DND-41 (cell line): ENCODE measurements around the gene DNAH7.

Experiments used
- ATAC-seq: fragments of 200-7000 bp; cut with Tn5 transposase; 3 replicates; pipeline ENCODE4 v1.9.1; 2021; ENCODE audit warnings: low read depth; ENCODE audit not compliant: insufficient read depth
- DNase-seq: peaks from one replicate; pipeline ENCODE4 v3.0.0-alpha.2; 2020
- H2AFZ ChIP-seq: 2 replicates; pipeline ENCODE4 v1.6.0; 2012; ENCODE audit warnings: low read depth, low read length
- H3K27ac ChIP-seq: 2 replicates; pipeline ENCODE4 v1.5.1; 2012; ENCODE audit warnings: low read length, inconsistent platforms
- H3K27me3 ChIP-seq: fragments of 200-600 bp; sonication (generic); 2 replicates; pipeline ENCODE4 v1.6.0; 2012; ENCODE audit warnings: low read length, mild to moderate bottlenecking, inconsistent platforms; ENCODE audit not compliant: insufficient read depth, poor library complexity
- H3K36me3 ChIP-seq: 2 replicates; pipeline ENCODE4 v1.5.1; 2012; ENCODE audit warnings: low read length, inconsistent platforms; ENCODE audit not compliant: insufficient read depth
- H3K4me1 ChIP-seq: 2 replicates; pipeline ENCODE4 v1.5.1; 2012; ENCODE audit warnings: mild to moderate bottlenecking, low read length; ENCODE audit not compliant: insufficient read depth
- H3K4me2 ChIP-seq: 2 replicates; pipeline ENCODE4 v1.6.0; 2012; ENCODE audit warnings: mild to moderate bottlenecking, moderate library complexity, low read length, inconsistent platforms; ENCODE audit not compliant: insufficient read depth
- H3K4me3 ChIP-seq, 2 experiments: fragments of 200-600 bp in 1 of 2; shearing (Covaris generic) in 1 of 2; 2 replicates each; pipeline ENCODE4 v1.5.1; 2012 to 2016; ENCODE audit warnings: inconsistent platforms in 2 of 2, low read length in 2 of 2, mild to moderate bottlenecking in 2 of 2, low read depth in 1 of 2, moderate library complexity in 1 of 2
- H3K79me2 ChIP-seq: 2 replicates; pipeline ENCODE4 v1.6.0; 2012; ENCODE audit warnings: low read length, inconsistent platforms; ENCODE audit not compliant: insufficient read depth
- H3K9ac ChIP-seq: 2 replicates; pipeline ENCODE4 v1.6.0; 2012; ENCODE audit warnings: low read depth, mild to moderate bottlenecking, inconsistent platforms, low read length, moderate library complexity
- H3K9me3 ChIP-seq: 2 replicates; pipeline ENCODE4 v1.5.1; 2012; ENCODE audit warnings: low read length, moderate library complexity, mild to moderate bottlenecking, inconsistent platforms; ENCODE audit not compliant: insufficient read depth, severe bottlenecking
- H4K20me1 ChIP-seq: 2 replicates; pipeline ENCODE4 v1.6.0; 2012; ENCODE audit warnings: low read length; ENCODE audit not compliant: insufficient read depth
- EZH2 ChIP-seq: IDR thresholded peaks from 3 replicates; pipeline ENCODE4 v1.6.1; 2012; ENCODE audit warnings: borderline replicate concordance, low read depth, mild to moderate bottlenecking, moderate library complexity, low read length, inconsistent platforms; ENCODE audit not compliant: severe bottlenecking
- TF ChIP-seq, protein P1 (sequence below): IDR thresholded peaks from 2 replicates; pipeline ENCODE4 v1.5.1; 2012; ENCODE audit warnings: borderline replicate concordance, low read length, moderate library complexity, mild to moderate bottlenecking; ENCODE audit not compliant: poor library complexity, severe bottlenecking; ENCODE audit errors: extremely low read depth

Gene DNAH7

DNA sequence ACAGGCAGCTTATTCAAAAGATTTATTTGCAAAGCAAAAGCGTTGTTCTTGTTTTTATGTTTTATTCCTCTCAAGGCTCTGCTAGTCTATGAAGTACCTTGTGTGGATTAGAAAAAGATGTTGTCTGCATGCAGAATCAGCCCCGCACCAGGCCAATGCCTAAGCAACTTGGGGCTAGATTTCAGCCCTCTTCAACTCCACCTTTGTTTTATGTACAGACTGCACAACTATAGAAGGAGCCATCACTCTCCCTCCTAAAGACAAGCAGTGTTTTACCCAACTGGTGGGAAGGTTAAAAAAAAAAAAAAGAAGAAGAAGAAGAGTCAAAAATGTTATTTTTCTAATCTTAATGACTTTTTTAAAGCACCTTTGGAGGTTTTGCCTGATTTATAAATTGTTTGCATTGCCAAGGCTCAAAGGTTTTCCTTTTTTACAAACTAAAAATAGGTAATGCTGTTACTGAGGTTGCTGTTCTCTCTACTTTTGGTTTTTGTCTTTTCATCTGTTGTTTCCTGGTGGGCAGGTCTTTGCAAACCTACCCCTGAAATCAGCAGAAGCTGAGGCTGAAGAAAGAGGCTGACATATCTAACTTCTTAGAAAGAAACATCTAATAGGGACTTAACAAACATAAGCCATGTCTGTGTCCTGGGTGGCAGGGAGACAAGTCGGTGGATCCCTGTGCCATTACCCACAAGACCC, 247.6 kb downstream of the DNAH7 start:
- Histone ChIP-seq H3K9ac (peak overlapping the region; percentile 21; the same call in 1 of the 2 replicates), H4K20me1 (no peaks in the 10 kb centered on the region), H3K9me3 (no peaks in the 10 kb centered on the region), H3K27me3 (no peaks in the 10 kb centered on the region), H3K4me2 (0 out of 2 replicates have a peak overlapping the region, but pooled peaks have one; percentile 5), H3K36me3 (no peaks in the 10 kb centered on the region), H3K79me2 (no peaks in the 10 kb centered on the region), H3K4me3 (no peak overlapping the region), H3K4me1 (peaks cover 23% of the 10 kb centered on the region), H2AFZ (peak overlapping the region; percentile 51), H3K27ac (peak overlapping the region; percentile 61)
- DNase-seq (peak; percentile 17), ATAC-seq (peak; percentile 63)
- TF ChIP-seq, protein P1, sequence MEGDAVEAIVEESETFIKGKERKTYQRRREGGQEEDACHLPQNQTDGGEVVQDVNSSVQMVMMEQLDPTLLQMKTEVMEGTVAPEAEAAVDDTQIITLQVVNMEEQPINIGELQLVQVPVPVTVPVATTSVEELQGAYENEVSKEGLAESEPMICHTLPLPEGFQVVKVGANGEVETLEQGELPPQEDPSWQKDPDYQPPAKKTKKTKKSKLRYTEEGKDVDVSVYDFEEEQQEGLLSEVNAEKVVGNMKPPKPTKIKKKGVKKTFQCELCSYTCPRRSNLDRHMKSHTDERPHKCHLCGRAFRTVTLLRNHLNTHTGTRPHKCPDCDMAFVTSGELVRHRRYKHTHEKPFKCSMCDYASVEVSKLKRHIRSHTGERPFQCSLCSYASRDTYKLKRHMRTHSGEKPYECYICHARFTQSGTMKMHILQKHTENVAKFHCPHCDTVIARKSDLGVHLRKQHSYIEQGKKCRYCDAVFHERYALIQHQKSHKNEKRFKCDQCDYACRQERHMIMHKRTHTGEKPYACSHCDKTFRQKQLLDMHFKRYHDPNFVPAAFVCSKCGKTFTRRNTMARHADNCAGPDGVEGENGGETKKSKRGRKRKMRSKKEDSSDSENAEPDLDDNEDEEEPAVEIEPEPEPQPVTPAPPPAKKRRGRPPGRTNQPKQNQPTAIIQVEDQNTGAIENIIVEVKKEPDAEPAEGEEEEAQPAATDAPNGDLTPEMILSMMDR: no peak
- no peak for TF ChIP-seq EZH2

DNA sequence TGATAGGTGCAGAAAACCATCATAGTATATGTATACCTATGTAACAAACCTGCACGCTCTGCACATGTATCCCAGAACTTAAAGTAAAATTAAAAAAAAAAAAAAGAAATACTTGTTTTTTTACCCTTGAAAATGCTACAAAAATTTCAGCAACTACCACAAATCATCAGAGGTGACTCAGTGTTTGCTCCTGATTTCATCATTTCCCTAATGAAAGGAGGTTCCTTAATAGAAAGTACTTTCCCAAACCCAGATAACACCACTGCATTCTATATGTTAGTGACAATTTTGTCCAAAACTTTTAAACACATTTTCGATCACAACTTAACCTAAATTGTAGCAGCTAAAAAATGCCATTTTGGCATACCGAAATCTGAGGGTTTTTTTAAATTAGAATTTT, 248.3 kb downstream of the DNAH7 start:
- no peaks in the 10 kb centered on the region for H3K36me3 ChIP-seq
- peak overlapping the region; percentile 21; the same call in 1 of the 2 replicates for H3K9ac ChIP-seq
- H3K4me1 ChIP-seq: peaks cover 23% of the 10 kb centered on the region
- 0 out of 2 replicates have a peak overlapping the region, but pooled peaks have one; percentile 5 for H3K4me2 ChIP-seq
- ATAC-seq (peak; percentile 58; the same call in 1 of the 3 replicates), DNase-seq (no peak)
- no peak overlapping the region for H3K4me3 ChIP-seq
- TF ChIP-seq EZH2: no peak
- TF ChIP-seq, protein P1: no peak
- no peaks in the 10 kb centered on the region for H3K79me2 ChIP-seq
- no peaks in the 10 kb centered on the region for H3K9me3 ChIP-seq
- H4K20me1 ChIP-seq: no peaks in the 10 kb centered on the region
- no peaks in the 10 kb centered on the region for H3K27me3 ChIP-seq
- peak overlapping the region; percentile 51; the same call in 1 of the 2 replicates for H2AFZ ChIP-seq
- H3K27ac ChIP-seq: peak overlapping the region; percentile 61; the same call in 1 of the 2 replicates

DNA sequence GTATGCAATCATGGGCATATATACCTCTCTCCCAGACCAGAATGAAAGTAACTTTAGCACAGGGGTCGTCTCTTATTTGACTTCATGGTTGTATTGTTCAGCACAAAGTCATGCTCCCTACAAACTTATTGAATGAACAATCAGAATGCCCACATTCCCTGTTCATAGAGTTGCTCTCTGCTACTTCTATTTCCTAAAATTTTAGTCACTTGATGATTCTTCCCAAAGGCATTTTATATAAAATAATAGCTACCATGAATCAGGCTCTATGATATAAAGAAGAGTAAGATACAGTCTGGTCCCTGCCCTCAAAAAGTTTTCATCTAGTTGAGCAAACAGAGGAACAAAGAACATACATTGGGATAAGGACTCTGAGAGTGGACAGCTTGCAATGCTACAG, 249.4 kb downstream of the DNAH7 start:
- ATAC-seq: no peak
- TF ChIP-seq, protein P1: no peak
- TF ChIP-seq EZH2: no peak
- no peaks in the 10 kb centered on the region for H3K36me3 ChIP-seq
- H4K20me1 ChIP-seq: no peaks in the 10 kb centered on the region
- no peaks in the 10 kb centered on the region for H3K9me3 ChIP-seq
- peaks cover 23% of the 10 kb centered on the region for H3K4me1 ChIP-seq
- DNase-seq: no peak
- H3K27me3 ChIP-seq: no peaks in the 10 kb centered on the region
- no peak overlapping the region for H3K4me3 ChIP-seq
- H3K4me2 ChIP-seq: no peak overlapping the region
- no peak overlapping the region; the same call in 1 of the 2 replicates for H3K27ac ChIP-seq
- H3K79me2 ChIP-seq: no peaks in the 10 kb centered on the region
- no peak overlapping the region for H3K9ac ChIP-seq
- no peak overlapping the region for H2AFZ ChIP-seq
